Coronary artery (tissue), 2 donors: ENCODE results near the gene COX7A2.

Experiments used
- DNase-seq: peaks from one replicate; pipeline ENCODE4 v3.0.0-alpha.2; 2017; ENCODE audit warnings: low spot score
- H3K27ac ChIP-seq, 2 donors: fragments of 200-600 bp; sonication (generic); one replicate each; pipeline ENCODE4 v1.5.1; 2016 to 2019
- H3K4me3 ChIP-seq: fragments of 200-600 bp; sonication (generic); 2 replicates; pipeline ENCODE4 v1.5.1; 2016; ENCODE audit warnings: mild to moderate bottlenecking, moderate library complexity
- CTCF ChIP-seq: fragments of 200-600 bp; sonication (generic); IDR thresholded peaks from one replicate; pipeline ENCODE4 v1.5.1; 2019; ENCODE audit warnings: antibody characterized with exemption

The COX7A2 gene

GRCh38 chr6:75243333-75244062 is at the start of gene COX7A2:
COX7A2 (minus strand) TSS chr6:75243801; CDS start chr6:75243734, 67 bp downstream.
- no peak for TF ChIP-seq CTCF
- peak; percentile 92 for DNase-seq
- H3K4me3 ChIP-seq = peak within 1 kb of the TSS; percentile 91

DNA sequence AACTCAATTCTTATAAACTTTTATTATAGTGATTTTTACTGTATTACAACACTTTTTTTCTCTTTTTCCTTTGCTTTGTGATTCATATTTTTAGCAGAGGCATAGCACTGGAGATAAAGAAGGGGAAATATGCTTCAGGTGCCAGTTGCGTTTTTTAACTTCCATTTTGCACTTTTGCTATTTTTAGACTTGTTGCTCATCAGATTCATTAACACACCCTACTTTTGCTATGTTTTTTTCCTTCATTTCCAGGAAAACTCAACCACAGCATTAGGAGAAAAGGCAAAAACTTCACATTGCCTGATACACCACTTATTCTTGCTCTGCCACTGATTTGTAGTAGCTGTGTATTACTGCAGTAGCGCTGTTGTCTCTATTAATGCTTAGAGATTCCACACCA is 49.0 kb upstream of the COX7A2 start:
- no peak overlapping the region for H3K27ac ChIP-seq
- no peak for DNase-seq
- no peak for TF ChIP-seq CTCF
- no peak overlapping the region for H3K4me3 ChIP-seq

More at GRCh38 chr6:75243333-75244062, at the start of gene COX7A2:
- H3K27ac ChIP-seq = peak within 1 kb of the TSS; percentile 86 to 97

GRCh38 chr6:75291744-75292143 is 48.1 kb upstream of the COX7A2 start:
- no peak overlapping the region for H3K4me3 ChIP-seq
- no peak for TF ChIP-seq CTCF
- no peak for DNase-seq
- peak overlapping the region in 1 of 2 donors; percentile 66 for H3K27ac ChIP-seq

DNA sequence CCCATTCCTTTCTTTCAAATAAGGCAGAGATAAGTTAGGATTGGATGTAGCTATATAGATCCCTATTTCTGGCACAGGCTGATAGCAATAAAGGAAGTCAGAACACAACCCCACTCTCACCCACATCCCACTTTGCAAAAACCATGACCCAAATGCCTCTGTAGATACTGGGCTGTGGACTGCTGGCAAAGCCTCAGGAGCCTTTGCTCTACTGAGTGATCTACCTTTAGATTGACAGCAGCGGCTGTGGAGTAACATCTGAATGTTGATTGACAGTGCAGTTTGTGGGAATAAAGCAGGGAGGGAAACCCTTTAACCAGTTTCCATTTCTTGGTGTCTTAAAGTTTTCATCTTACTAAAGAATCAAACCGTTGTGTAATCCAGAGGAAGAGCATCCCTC is 47.7 kb upstream of the COX7A2 start:
- no peak for DNase-seq
- Histone ChIP-seq H3K27ac (peak overlapping the region in 1 of 2 donors; percentile 66), H3K4me3 (no peak overlapping the region)
- no peak for TF ChIP-seq CTCF

- Histone ChIP-seq H3K27ac (peak overlapping the region; percentile 6 to 34), H3K4me3 (no peak overlapping the region)
- no peak for TF ChIP-seq CTCF
- no peak for DNase-seq
These were observed 46.7 kb upstream of the COX7A2 start for GRCh38 chr6:75290136-75290945.

GRCh38 chr6:75288023-75288422 is 44.4 kb upstream of the COX7A2 start:
- DNase-seq = no peak
- H3K4me3 ChIP-seq = no peak overlapping the region
- no peak overlapping the region for H3K27ac ChIP-seq
- TF ChIP-seq CTCF = no peak
